Hepatocyte (in vitro differentiated cells): ENCODE results near the gene PRR27.

ENCODE experiments used
- EZH2 ChIP-seq: fragments of 200-600 bp; sonication (generic); IDR thresholded peaks from 2 replicates; pipeline ENCODE4 v1.6.1; 2016; ENCODE audit warnings: antibody characterized with exemption, mild to moderate bottlenecking, borderline replicate concordance
- TF ChIP-seq, protein P1 (sequence below): fragments of 200-600 bp; sonication (generic); IDR thresholded peaks from 2 replicates; pipeline ENCODE4 v1.5.1; 2016; ENCODE audit warnings: antibody characterized with exemption, mild to moderate bottlenecking; ENCODE audit not compliant: poor library complexity

DNA sequence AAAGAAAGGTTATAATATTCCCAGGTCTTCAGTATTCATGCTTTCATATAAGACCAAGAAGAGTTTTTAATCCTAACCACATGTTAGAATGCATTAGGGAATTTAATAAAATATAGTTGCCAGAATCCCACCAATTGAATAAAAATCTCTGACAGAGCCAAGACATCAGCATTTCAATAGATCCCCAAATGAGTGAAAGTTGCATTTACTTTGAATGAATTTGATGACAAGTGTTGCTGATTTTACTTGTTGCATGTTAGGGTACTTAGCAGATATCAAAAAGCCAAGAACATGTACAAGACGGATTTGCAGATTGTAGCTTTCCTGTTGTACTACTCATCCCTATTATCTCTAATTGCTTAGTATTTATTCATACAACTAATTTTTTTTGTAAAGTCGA lies 39.9 kb upstream of the PRR27 start:
- TF ChIP-seq, protein P1, sequence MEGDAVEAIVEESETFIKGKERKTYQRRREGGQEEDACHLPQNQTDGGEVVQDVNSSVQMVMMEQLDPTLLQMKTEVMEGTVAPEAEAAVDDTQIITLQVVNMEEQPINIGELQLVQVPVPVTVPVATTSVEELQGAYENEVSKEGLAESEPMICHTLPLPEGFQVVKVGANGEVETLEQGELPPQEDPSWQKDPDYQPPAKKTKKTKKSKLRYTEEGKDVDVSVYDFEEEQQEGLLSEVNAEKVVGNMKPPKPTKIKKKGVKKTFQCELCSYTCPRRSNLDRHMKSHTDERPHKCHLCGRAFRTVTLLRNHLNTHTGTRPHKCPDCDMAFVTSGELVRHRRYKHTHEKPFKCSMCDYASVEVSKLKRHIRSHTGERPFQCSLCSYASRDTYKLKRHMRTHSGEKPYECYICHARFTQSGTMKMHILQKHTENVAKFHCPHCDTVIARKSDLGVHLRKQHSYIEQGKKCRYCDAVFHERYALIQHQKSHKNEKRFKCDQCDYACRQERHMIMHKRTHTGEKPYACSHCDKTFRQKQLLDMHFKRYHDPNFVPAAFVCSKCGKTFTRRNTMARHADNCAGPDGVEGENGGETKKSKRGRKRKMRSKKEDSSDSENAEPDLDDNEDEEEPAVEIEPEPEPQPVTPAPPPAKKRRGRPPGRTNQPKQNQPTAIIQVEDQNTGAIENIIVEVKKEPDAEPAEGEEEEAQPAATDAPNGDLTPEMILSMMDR = no peak
- TF ChIP-seq EZH2 = no peak
